ENCODE data around the gene HSD17B13.
"Not testable (repeated sequence)": the region's sequence is repeated elsewhere in the genome, so short reads cannot be mapped to it uniquely, and the experiment has no call there.

The HSD17B13 gene

GRCh38 chr4:87322754-87323153 lies at the start of gene HSD17B13:
HSD17B13 (minus strand) TSS chr4:87322882; CDS start chr4:87322841, 41 bp downstream.
- no peak for DNase-seq

- no peak for DNase-seq
These were observed 47.4 kb upstream of the HSD17B13 start for GRCh38 chr4:87370068-87370467.

- DNase-seq: no peak
These were observed 44.0 kb upstream of the HSD17B13 start for GRCh38 chr4:87366521-87367162.

- DNase-seq: no peak
These were observed 42.7 kb upstream of the HSD17B13 start for GRCh38 chr4:87365348-87365747.

- no peak for DNase-seq
These were observed 40.9 kb upstream of the HSD17B13 start for GRCh38 chr4:87363552-87363951.

GRCh38 chr4:87360338-87360935 lies 37.8 kb upstream of the HSD17B13 start:
- no peak for DNase-seq

GRCh38 chr4:87359258-87359657 lies 36.6 kb upstream of the HSD17B13 start:
- no peak for DNase-seq

GRCh38 chr4:87356832-87357526 lies 34.3 kb upstream of the HSD17B13 start:
- DNase-seq: no peak

- no peak for DNase-seq
These were observed 31.8 kb upstream of the HSD17B13 start for GRCh38 chr4:87354168-87355102.

- peak; percentile 46 for DNase-seq
These were observed 30.9 kb upstream of the HSD17B13 start for GRCh38 chr4:87353592-87353991.

GRCh38 chr4:87345139-87345538 lies 22.5 kb upstream of the HSD17B13 start:
- no peak for DNase-seq

GRCh38 chr4:87342872-87343271 lies 20.2 kb upstream of the HSD17B13 start:
- no peak for DNase-seq

- DNase-seq: not testable (repeated sequence)
These were observed 19.4 kb upstream of the HSD17B13 start for GRCh38 chr4:87341954-87342635.

GRCh38 chr4:87339440-87339839 lies 16.8 kb upstream of the HSD17B13 start:
- no peak for DNase-seq

- DNase-seq: no peak
These were observed 14.7 kb upstream of the HSD17B13 start for GRCh38 chr4:87337361-87337760.

- no peak for DNase-seq
These were observed 10.6 kb upstream of the HSD17B13 start for GRCh38 chr4:87333267-87333666.

- DNase-seq: no peak
These were observed 8.1 kb upstream of the HSD17B13 start for GRCh38 chr4:87330761-87331160.

- no peak for DNase-seq
These were observed 4.5 kb upstream of the HSD17B13 start for GRCh38 chr4:87327136-87327535.

GRCh38 chr4:87326460-87326859 lies 3.8 kb upstream of the HSD17B13 start:
- DNase-seq: no peak

- DNase-seq: no peak
These were observed 794 bp downstream of the HSD17B13 start for GRCh38 chr4:87321888-87322287.

- DNase-seq: no peak
These were observed 5.2 kb downstream of the HSD17B13 start for GRCh38 chr4:87317527-87317926.

- DNase-seq: no peak
These were observed 5.7 kb downstream of the HSD17B13 start for GRCh38 chr4:87316961-87317360.

All from femur (tissue), 1 donor.